ENCODE results near the gene MSL3. TPM values are rescaled to one million over a fixed set of nuclear protein-coding genes. Genes with fewer than 3 reads are reported as not detected.

The MSL3 gene
- total and polyA plus RNA-seq, 2 of the 13 experiments (the other 11 are each of a cell fraction or from before 2014, with no cell fraction given), result 7.6 to 10.2 TPM

GRCh38 chrX:11778230-11778629, 20.2 kb downstream of the MSL3 start:
- no peaks in the 10 kb centered on the region; a peak in 1 of 5 replicates for H3K36me3 ChIP-seq (replicated peaks in 1 of 2; ENCODE audit: control insufficient read depth in 1 of 2, insufficient read depth in 2 of 2, low read length in 2 of 2)
- no peaks in the 10 kb centered on the region for H4K20me1 ChIP-seq (ENCODE audit: insufficient read depth, low read length)
- WGBS (ENCODE audit: low lambda C conversion rate), result 19% methylated on average over 2 of the region's 4 CpGs
- H3K4me2 ChIP-seq (ENCODE audit: low read depth, low read length), result no peak overlapping the region
- no peaks in the 10 kb centered on the region for H3K9me3 ChIP-seq (ENCODE audit: low read length)
- no TSS peak for BruUV-seq (replicated peaks)
- no peaks in the 10 kb centered on the region for H3K27me3 ChIP-seq (ENCODE audit: control insufficient read depth in 1 of 2, insufficient read depth in 2 of 2, low read length in 2 of 2)
- DNase-seq (ENCODE audit: low spot score) (no peak), ATAC-seq (no peak), FAIRE-seq (no peak)
- POLR2A ChIA-PET, result no interaction called here
- H3K9ac ChIP-seq (ENCODE audit: insufficient read depth, low read depth, low read length), result no peak overlapping the region
- H2AFZ ChIP-seq (ENCODE audit: low read length), result no peak overlapping the region
- intact Hi-C loops (cut with micrococcal nuclease; ENCODE audit: unreplicated experiment) (no loop called here), in situ Hi-C loops (cut with HindIII; ENCODE audit: extremely low pct_ligation_motif_present, low pct_unique_long_range_greater_than_20kb) (no loop called here)
- H3K27ac ChIP-seq (ENCODE audit: extremely low read length, insufficient read depth, low read length), result no peak overlapping the region
- no peaks in the 10 kb centered on the region for H3K79me2 ChIP-seq (ENCODE audit: insufficient read depth, low read length)
- TF ChIP-seq ZBTB3 (CRISPR knock-in tag; IDR thresholded peaks at IDR 0.05; ENCODE audit: borderline replicate concordance, low read depth) (no peak), ZBTB38 (CRISPR knock-in tag; IDR thresholded peaks at IDR 0.05) (no peak), SIN3B (IDR thresholded peaks at IDR 0.05; ENCODE audit: low read length) (no peak), SP1 (IDR thresholded peaks at IDR 0.05) (no peak), SP1 (CRISPR knock-in tag; IDR thresholded peaks at IDR 0.05) (no peak), FOSL1 (CRISPR knock-in tag; IDR thresholded peaks at IDR 0.05; ENCODE audit: borderline replicate concordance) (no peak), ZNF234 (CRISPR knock-in tag; conservative IDR thresholded peaks at IDR 0.05) (no peak), ZSCAN9 (CRISPR knock-in tag; IDR thresholded peaks at IDR 0.05; ENCODE audit: borderline replicate concordance) (no peak), MXD3 (CRISPR knock-in tag; IDR thresholded peaks at IDR 0.05) (no peak), PHF8 (CRISPR knock-in tag; IDR thresholded peaks at IDR 0.05) (no peak), ZNF256 (CRISPR knock-in tag; conservative IDR thresholded peaks at IDR 0.05) (no peak), CTCF (CRISPR knock-in tag; IDR thresholded peaks at IDR 0.05) (no peak), PRPF4 (IDR thresholded peaks at IDR 0.05; ENCODE audit: low read depth, low read length, poor library complexity, severe bottlenecking) (no peak), NFIB (CRISPR knock-in tag; IDR thresholded peaks at IDR 0.05; ENCODE audit: borderline replicate concordance) (no peak), ZNF276 (CRISPR knock-in tag; IDR thresholded peaks at IDR 0.05; ENCODE audit: low read depth) (no peak)
- H3K4me1 ChIP-seq (ENCODE audit: insufficient read depth, low read length), result no peaks in the 10 kb centered on the region
- no peak overlapping the region for H3K4me3 ChIP-seq (replicated peaks in 1 of 3; ENCODE audit: insufficient read depth in 1 of 3, low read depth in 2 of 3, low read length in 3 of 3)
- CTCF ChIA-PET (ENCODE audit: low intra/inter-chr PET ratio, low total read pairs), result no interaction called here
